ENCODE results near the gene CELA2B.

DNA sequence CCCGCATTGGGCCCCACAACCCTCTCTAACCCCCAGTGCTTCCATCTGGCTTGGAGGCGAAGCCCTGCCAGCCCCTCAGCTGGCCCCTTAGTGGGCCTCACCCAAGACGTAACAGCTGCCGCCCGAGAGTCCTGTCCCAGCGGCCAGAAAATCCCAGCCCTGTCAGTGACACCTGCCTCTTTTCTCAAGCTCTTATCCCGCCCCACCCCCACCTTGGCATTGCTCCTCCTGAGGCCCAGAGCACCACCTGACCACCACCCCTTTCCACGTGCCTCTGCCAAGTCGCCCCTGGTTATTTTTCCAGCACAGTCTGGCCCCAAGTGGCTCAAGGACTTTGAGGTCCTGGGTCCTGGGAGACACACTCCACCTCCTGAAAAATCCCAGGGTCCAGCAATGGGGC is 43.6 kb upstream of the CELA2B start:
- TF ChIP-seq SUZ12 (IDR thresholded peaks at IDR 0.05; ENCODE audit: extremely low read depth, insufficient read depth, insufficient read length), result no peak
- no peak for TF ChIP-seq YY1 (IDR thresholded peaks at IDR 0.05; ENCODE audit: insufficient read depth, insufficient read length)

All from NT2/D1 (cell line).